GM19240 (cell line): ENCODE results near the gene NDST1.
A peak's percentile ranks its signal among the peaks of the same experiment; 100 is the strongest.

Experiments
- DNase-seq: peaks from one replicate; pipeline ENCODE4 v3.0.0; 2011; ENCODE audit warnings: low spot score; ENCODE audit not compliant: insufficient read length

NDST1 gene

GRCh38 chr5:150488519-150489359 lies 19.2 kb upstream of the NDST1 start:
- DNase-seq = no peak

DNA sequence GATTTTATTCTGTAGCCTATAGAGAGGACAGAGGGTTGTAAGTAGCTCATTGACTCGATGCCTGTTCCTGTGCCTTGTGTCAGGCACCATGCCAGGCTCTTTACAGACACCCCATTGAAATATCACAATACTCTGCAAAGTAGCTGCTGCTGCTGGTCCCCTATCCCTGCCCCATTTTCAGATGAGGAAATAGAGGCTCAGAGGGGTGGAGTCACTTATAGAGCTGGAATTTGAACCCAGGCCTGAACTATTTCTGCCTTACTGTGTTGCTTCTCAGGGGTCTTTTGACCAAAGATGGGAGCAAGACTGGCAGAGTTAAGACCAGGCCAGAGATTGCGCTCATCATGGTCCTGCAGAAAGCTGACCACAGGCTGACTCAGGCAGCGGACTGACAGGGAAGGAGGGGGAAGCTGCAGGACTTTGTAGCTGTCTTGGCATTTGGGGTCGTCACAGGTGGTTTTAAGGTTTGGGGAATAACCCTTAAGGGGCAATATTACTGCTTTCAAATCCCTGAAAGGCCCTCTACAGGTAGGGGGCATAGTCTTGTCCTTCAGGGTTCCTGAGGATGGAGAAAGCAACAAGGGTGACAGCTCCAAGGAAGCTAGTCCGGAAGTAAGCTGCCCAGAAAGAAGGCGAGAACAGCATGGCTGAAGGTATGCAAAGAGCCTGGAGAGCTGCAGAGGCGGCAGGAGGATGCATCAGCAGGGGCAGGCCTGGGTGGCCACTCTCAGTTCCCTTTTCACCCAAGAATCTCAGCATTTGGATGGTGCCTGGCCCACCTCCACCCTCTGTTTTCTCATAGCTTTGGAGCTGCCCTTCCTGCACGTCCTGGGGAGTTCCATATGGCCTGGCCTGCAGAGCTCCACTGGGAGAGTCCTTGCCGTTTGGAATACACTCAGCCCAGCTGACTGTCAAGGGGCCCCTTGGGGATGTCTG lies 18.3 kb upstream of the NDST1 start:
- DNase-seq = peak; percentile 92

GRCh38 chr5:150490296-150490669 lies 17.6 kb upstream of the NDST1 start:
- DNase-seq = no peak

- DNase-seq = no peak
Observed at GRCh38 chr5:150490754-150491153, 17.2 kb upstream of the NDST1 start.

DNA sequence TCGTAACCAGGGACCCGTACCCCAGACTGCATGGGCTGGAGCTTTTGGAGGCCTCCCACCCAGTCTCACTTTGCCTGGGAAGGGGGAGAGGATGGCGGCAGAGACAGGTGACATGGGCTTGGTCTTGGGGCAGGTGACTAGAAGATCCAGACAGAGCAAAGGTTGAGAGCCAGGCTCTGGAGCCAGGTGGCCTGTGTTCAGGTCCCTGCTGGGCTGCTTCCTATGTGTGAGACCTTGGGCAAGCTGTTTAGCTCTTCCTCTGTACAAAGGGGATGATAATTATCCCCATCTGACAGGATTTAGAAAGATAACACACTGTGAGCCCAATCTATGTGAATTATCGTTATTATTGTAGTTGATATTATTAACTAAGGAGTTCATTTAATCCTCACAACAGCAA lies 16.1 kb upstream of the NDST1 start:
- DNase-seq = no peak

DNA sequence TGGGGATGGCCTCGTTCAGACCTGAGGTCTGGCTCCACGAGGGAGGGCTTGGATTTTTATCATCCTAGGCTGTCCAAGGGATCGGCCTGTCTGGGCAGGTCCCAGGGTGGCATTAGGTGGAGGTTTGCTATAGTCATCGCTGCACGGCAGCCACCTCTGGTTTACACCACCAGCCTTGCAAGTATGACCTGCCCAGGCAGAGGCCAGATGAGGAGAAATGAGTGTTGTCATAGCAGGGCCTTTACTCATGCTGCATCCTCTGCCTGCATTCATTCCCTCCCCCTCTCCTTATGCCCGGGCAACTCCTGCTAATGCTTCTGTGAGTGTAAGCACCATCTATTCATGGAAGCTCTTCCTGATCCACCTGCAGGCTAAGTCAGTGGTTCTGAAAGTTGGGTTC lies 15.3 kb upstream of the NDST1 start:
- no peak for DNase-seq

GRCh38 chr5:150496098-150496497 lies 11.8 kb upstream of the NDST1 start:
- DNase-seq = no peak

DNA sequence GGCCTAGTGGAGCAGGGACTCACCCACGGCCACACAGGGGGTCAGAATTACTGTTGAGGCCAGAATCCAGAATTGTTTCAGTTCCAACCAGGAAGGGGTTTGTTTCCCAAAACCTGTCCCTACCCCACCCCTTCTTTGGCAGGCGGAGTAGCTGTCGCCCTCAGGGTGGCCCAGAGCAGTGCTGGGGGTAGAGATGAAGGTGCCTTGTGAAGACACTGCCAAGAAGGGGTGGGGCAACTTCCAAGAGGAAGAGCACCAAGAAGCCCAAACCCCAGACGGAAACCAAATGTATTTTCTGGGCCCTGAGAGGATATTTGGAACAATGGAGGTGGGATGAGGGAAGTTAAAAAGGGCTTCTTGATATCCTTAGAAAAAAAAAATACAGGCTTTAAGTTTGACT lies 11.4 kb upstream of the NDST1 start:
- no peak for DNase-seq

DNA sequence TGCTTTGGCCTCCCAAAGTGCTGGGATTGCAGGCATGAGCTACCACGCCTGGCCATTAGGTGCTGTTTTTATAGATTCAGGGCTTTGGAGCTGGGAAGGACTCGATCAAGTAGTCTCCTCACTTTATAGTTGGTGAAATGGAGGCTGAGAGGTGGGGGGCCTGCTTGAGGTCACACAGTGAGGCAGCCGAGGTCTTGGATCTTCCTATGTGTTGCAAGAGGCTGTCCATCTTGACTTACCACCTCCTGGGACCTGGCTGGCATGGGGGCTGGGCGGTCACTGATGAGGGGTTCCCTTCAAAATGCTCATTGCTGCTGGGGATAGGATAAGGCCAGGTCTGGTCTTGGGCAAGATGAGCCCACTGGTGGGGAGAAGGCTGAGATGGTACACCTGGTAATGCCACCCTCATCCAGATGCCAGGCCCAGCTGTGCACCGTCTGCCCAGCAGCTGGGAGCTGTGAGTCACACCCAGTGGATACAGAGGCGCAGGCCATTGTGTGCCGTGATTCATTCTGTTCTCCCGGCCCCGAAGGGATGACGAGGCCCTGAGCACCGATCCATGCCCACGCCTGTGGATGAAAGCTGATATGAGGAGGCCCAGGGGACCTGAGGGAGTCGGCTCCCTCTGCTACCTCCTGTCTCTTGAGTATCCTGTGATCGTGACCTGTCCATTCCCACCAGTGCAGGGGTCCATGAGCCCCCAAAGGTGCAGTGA lies 10.5 kb upstream of the NDST1 start:
- no peak for DNase-seq

GRCh38 chr5:150497989-150498317 lies 10.0 kb upstream of the NDST1 start:
- DNase-seq = no peak

GRCh38 chr5:150498501-150498900 lies 9.4 kb upstream of the NDST1 start:
- no peak for DNase-seq

DNA sequence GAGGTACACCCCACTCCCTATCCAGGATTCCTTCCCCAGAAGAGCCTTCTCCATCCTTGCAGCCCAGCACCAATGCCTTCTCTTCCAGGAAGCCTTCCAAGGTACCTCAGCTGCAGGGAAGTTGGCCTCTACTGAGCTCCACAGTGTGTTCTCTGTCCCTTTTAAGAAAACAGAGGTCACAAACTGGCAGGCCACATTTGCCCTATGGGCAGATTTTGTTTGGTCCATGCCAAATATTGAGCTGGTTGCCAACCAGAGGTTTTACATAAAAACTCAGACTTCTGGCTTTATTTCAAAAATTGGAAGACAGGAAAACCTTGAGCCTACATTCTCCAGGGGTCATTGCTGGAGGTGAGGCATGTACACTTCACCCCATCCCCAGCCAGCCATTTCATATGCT lies 9.0 kb upstream of the NDST1 start:
- no peak for DNase-seq

- no peak for DNase-seq
Observed at GRCh38 chr5:150499437-150499956, 8.4 kb upstream of the NDST1 start.

DNA sequence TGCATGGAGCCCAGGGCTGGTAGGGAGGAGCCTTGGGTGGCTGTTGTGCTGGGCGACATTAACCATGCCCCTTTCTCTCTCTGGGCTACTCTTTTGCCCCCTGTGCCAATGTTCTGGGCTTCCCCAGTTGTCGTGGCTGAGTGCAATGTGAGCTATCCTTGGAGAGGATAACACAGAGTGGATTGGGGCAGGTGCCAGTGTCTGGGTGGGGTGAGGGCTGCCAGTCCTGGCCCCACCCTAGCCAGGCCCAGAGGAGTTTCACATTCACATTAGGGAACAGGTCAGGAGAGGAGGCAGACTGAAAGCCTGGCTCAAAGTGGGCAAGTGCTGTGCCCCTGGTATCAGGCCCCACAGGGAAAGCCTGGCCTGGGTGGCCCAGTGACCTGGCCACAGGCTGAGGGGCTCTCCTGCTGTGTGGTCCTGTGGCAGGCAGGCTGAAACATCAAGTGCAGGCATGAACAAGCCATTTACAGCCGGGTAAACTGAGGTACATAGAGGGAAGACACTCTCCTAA lies 7.5 kb upstream of the NDST1 start:
- no peak for DNase-seq

DNA sequence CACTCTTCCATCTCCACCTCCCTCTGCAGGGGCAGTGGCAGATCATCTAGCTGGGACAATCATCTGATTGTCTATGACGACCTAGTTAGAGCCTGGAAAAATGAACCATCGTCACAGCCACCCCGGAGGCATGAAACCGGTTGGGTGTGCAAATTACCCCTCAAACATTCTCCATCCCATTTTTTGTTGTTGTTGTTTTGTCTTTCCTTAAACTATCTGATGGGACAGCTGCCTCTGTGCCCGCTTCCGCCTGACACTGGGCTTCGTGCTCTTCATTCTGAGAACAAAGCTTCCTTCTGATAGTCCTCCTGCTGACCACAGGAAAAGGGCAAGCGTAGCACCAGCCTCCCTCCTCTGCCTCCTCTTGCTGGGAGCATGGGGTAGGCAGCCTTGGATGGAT lies 7.0 kb upstream of the NDST1 start:
- DNase-seq = no peak

- DNase-seq = no peak
Observed at GRCh38 chr5:150502106-150502505, 5.8 kb upstream of the NDST1 start.

- no peak for DNase-seq
Observed at GRCh38 chr5:150502847-150503246, 5.1 kb upstream of the NDST1 start.

DNA sequence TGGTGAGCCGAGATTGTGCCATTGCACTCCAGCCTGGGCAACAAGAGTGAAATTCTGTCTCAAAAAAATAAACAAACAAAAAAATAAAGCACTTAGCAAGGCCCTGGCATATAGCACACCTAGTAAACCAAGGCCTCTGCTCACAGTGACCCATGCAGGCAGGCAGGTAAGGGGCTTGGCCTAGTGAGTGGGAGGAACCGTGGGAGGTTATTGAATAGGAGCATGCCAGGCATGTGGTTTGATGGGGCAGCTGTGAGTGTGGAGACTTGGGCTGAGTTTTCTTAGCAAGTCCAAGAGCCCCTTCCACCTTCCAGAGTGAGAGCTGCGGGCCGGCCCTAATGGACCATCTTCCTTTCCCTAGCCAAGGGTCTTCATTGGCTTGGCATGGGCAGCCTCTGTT lies 4.5 kb upstream of the NDST1 start:
- no peak for DNase-seq

DNA sequence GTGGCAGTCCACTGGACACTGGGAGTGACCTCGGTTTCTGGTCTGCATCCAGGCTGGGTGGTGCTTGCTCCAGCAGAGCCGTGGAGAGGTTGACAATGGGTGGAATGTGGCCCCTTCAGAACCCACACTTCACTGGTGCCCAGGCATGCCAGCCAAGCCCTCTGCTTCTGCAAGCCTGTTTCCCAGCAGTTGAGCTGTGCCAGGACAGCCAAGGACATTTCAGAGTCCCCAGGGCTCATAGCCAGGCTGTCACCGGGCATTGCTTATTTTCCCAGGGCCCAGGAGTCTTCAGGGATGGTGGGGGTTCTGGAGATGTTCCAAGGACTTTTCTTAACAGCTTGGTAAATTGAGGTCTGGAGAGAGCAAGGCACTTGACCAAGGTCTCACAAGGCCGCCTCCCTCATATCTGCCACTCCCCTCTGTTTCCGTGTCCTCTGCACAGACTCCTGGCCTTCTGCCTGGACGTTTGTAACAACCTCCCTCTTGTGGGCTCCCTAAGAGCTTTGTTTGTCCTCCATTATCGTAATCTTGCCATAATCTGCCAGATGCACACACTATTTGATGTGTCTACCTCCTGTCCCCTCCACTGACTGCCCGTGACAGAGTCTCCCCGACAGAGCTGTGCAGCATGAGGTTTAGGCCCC lies 3.8 kb upstream of the NDST1 start:
- DNase-seq = no peak

GRCh38 chr5:150505041-150505511 lies 2.9 kb upstream of the NDST1 start:
- no peak for DNase-seq

GRCh38 chr5:150505816-150506215 lies 2.1 kb upstream of the NDST1 start:
- no peak for DNase-seq
